ENCODE measurements around the gene UNC13A.

DNA sequence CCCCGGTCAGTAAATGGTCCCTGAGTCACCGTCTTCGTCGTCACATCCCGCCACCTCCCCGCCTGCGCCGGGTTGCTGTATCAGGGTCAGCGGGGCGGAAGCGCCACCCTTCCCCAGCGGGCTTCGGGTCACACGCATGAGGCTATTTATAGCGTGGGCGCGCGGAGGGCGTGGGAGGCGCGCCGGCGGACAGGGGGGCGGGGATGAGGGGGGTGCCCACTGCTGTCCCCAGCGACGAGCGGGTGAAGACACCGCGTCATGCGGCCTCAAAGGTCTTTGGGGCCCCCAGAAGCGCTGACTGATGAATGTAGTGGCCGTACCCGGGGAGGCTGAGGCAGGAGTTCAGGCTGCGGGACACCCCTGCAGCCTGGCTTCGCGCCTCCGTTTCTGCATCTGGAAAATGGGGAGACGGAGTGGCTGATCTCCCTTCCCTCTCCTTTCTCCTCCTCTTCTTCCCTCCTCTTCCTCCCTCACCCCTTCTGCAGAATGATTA, 7.9 kb downstream of the UNC13A start:
- TF ChIP-seq POLR2A (IDR thresholded peaks at IDR 0.05): peak in 1 of 2 donors; percentile 11
- TF ChIP-seq, protein P1, sequence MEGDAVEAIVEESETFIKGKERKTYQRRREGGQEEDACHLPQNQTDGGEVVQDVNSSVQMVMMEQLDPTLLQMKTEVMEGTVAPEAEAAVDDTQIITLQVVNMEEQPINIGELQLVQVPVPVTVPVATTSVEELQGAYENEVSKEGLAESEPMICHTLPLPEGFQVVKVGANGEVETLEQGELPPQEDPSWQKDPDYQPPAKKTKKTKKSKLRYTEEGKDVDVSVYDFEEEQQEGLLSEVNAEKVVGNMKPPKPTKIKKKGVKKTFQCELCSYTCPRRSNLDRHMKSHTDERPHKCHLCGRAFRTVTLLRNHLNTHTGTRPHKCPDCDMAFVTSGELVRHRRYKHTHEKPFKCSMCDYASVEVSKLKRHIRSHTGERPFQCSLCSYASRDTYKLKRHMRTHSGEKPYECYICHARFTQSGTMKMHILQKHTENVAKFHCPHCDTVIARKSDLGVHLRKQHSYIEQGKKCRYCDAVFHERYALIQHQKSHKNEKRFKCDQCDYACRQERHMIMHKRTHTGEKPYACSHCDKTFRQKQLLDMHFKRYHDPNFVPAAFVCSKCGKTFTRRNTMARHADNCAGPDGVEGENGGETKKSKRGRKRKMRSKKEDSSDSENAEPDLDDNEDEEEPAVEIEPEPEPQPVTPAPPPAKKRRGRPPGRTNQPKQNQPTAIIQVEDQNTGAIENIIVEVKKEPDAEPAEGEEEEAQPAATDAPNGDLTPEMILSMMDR (IDR thresholded peaks at IDR 0.05): peak in 2 of 12 donors; percentile 13 to 20

All from heart left ventricle (tissue), 13 donors.